ENCODE results near the gene HAPLN1. TPM values are rescaled to one million over a fixed set of nuclear protein-coding genes. Genes with fewer than 3 reads are reported as not detected.

Gene HAPLN1
- total RNA-seq, 2 donors from 2014 or later: 2.0 to 14.1 TPM

DNA sequence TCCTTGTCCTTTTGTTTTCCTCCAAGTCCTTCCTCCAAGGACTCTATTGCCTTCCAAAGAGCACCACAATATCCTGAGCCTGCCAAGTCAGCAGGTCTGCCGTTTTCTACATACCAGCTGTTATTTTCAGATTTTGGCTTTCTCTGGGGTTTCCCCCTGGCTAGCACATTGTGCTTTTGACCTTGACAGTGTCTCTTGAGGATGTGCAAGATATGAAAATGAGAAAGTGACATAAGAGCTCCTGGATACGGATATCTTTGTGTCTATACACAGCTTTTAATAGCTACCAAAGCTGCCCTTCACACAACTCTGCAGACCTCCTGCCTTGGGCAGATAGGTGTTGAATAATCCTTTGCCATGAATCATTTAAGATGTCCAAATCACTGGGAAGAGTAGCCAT lies 67.0 kb downstream of the HAPLN1 start:
- Histone ChIP-seq H3K9me3 (no peaks in the 10 kb centered on the region), H3K4me3 (no peak overlapping the region), H3K36me3 (no peaks in the 10 kb centered on the region), H3K27ac (no peak overlapping the region), H3K27me3 (replicated peaks; ENCODE audit: insufficient read depth) (no peaks in the 10 kb centered on the region), H3K4me1 (ENCODE audit: control insufficient read depth in 1 of 2, low read depth in 2 of 2) (no peaks in the 10 kb centered on the region)
- DNase-seq (ENCODE audit: low spot score) (no peak), ATAC-seq (ENCODE audit: insufficient number of reproducible peaks, low FRiP score, low read depth) (no peak)
- TF ChIP-seq, protein P1, sequence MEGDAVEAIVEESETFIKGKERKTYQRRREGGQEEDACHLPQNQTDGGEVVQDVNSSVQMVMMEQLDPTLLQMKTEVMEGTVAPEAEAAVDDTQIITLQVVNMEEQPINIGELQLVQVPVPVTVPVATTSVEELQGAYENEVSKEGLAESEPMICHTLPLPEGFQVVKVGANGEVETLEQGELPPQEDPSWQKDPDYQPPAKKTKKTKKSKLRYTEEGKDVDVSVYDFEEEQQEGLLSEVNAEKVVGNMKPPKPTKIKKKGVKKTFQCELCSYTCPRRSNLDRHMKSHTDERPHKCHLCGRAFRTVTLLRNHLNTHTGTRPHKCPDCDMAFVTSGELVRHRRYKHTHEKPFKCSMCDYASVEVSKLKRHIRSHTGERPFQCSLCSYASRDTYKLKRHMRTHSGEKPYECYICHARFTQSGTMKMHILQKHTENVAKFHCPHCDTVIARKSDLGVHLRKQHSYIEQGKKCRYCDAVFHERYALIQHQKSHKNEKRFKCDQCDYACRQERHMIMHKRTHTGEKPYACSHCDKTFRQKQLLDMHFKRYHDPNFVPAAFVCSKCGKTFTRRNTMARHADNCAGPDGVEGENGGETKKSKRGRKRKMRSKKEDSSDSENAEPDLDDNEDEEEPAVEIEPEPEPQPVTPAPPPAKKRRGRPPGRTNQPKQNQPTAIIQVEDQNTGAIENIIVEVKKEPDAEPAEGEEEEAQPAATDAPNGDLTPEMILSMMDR (IDR thresholded peaks at IDR 0.05): no peak

DNA sequence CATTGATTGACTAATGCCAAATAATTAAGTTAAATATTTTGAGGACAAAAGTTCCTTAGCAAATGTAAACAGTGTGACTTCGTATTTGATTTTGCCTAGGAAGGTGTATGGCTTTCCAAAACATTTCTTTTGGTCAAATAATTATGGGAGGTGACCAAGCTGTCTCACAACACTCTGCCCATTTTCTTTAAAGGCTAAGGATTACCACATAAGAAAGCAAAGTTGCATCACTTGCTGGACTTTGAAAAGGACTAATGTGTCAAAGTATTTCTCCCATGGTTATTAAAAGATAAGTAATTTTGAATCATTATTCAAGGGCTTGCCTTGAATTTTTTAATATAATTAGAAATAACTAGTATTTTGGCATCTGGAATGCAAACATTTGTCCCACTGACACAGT lies 74.7 kb downstream of the HAPLN1 start:
- Histone ChIP-seq H3K9me3 (no peaks in the 10 kb centered on the region), H3K36me3 (no peaks in the 10 kb centered on the region), H3K27me3 (replicated peaks; ENCODE audit: insufficient read depth) (no peaks in the 10 kb centered on the region), H3K27ac (no peak overlapping the region), H3K4me1 (ENCODE audit: control insufficient read depth in 1 of 2, low read depth in 2 of 2) (no peaks in the 10 kb centered on the region), H3K4me3 (no peak overlapping the region)
- ATAC-seq (ENCODE audit: insufficient number of reproducible peaks, low FRiP score, low read depth): no peak
- TF ChIP-seq, protein P1 (IDR thresholded peaks at IDR 0.05): no peak
- no peak for DNase-seq (ENCODE audit: low spot score)

DNA sequence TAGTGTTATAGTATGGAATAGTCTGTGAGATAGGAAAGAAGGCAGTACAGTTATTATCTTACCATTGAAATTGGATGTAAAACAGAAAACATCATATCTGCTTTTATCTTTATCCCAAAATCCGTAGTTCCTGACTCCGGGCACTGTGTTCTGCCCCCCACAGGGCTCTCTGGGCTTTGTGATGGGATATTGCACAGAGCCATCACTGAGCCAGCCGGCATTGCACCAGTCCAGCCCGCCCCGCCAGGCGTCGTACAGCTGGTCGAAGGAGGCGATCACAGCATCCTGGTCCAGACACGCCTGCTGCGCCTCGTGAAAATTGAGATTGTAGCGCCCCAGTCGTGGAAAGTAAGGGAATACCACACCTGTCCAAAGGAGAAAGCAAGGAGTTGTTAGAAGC lies 76.4 kb downstream of the HAPLN1 start:
- ATAC-seq (ENCODE audit: insufficient number of reproducible peaks, low FRiP score, low read depth) (no peak), DNase-seq (ENCODE audit: low spot score) (no peak)
- Histone ChIP-seq H3K9me3 (no peaks in the 10 kb centered on the region), H3K27ac (no peak overlapping the region), H3K36me3 (no peaks in the 10 kb centered on the region), H3K4me3 (no peak overlapping the region), H3K4me1 (ENCODE audit: control insufficient read depth in 1 of 2, low read depth in 2 of 2) (no peaks in the 10 kb centered on the region), H3K27me3 (replicated peaks; ENCODE audit: insufficient read depth) (no peaks in the 10 kb centered on the region)
- TF ChIP-seq, protein P1 (IDR thresholded peaks at IDR 0.05): no peak

DNA sequence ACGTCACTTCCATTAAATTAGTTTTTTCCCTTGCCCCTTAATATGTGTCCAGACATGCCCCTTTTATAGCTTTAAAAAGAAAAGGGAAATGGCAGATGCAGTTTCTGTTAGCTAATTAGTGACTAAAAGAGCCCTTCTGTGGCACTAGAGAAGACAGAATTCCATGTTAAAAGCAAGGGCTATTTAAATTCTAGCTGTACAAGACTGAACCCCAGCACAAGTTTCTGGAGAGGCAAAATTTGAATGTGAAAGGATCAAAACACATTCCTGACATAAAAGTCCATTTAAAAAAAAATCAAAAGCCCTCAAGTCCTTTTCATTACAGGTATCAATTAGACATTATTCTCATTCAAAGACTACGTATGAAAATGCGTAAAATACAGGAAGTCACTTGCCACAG lies 78.7 kb downstream of the HAPLN1 start:
- Histone ChIP-seq H3K4me3 (no peak overlapping the region), H3K4me1 (ENCODE audit: control insufficient read depth in 1 of 2, low read depth in 2 of 2) (no peaks in the 10 kb centered on the region), H3K27ac (no peak overlapping the region), H3K36me3 (no peaks in the 10 kb centered on the region), H3K9me3 (no peaks in the 10 kb centered on the region), H3K27me3 (replicated peaks; ENCODE audit: insufficient read depth) (no peaks in the 10 kb centered on the region)
- TF ChIP-seq, protein P1 (IDR thresholded peaks at IDR 0.05): no peak
- DNase-seq (ENCODE audit: low spot score): no peak
- ATAC-seq (ENCODE audit: insufficient number of reproducible peaks, low FRiP score, low read depth): no peak

DNA sequence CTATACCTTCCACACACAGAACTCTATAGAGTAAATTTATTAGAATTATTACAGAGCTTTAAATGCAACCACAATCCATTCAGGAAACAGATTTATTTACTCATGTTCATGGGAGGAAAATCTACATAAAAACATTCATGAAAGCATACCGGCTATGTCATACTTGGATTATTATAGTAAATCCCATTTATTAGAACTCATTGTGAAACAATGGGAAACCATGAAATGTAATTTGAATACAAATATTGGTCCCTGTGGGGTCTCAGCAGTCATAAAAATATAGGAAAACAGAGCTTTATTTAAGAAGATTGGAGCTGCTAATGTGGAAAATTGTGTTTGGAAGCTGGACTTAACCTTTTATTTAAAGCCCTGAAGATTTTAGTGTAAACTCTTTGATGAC lies 80.7 kb downstream of the HAPLN1 start:
- Histone ChIP-seq H3K4me3 (no peak overlapping the region), H3K4me1 (ENCODE audit: control insufficient read depth in 1 of 2, low read depth in 2 of 2) (no peaks in the 10 kb centered on the region), H3K9me3 (no peaks in the 10 kb centered on the region), H3K27me3 (replicated peaks; ENCODE audit: insufficient read depth) (no peaks in the 10 kb centered on the region), H3K27ac (no peak overlapping the region), H3K36me3 (no peaks in the 10 kb centered on the region)
- ATAC-seq (ENCODE audit: insufficient number of reproducible peaks, low FRiP score, low read depth) (no peak), DNase-seq (ENCODE audit: low spot score) (no peak)
- TF ChIP-seq, protein P1 (IDR thresholded peaks at IDR 0.05): no peak
